Measurements from ENCODE around the gene TCERG1L.
"Not testable (repeated sequence)": the region's sequence is repeated elsewhere in the genome, so short reads cannot be mapped to it uniquely, and the experiment has no call there.

Gene TCERG1L

DNA sequence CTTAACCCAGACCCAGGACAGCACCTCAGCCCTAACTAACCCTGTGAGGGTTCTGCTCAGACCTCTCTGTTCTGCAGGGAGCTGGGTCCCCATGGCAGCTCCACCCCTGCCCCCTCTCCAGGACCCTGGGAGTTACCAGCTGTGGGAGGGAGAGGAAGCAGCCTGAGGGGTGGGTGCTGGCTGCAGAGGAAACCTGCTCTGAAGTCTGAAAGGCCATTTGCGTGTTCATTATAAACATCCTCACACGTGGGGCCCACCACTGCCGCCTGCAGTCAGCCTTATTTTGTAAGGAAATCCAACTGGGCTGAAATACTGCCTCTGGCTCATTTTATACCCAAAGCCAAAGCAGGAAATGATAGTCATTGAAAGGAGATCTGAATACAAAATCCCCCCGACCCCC lies 195.7 kb downstream of the TCERG1L start:
- no peak for DNase-seq

DNA sequence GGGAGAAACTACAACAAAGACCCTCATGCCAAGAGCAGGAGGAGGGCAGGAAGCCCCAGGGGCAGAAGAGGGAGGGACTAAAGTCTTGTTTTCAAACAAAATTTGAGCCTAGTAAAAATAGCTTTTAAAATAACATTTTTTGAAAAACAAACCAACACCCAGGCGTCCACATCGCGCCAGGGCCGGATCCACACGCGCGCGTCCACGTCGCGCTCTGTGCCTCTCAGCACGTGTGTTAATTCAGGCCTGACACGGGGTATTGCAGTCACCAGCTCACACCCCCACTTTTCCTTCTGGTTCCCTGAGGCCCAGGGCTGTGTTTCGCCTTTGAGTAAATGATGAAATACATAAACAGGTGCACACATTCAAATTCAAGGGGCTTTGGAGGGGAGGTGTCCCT lies 196.2 kb downstream of the TCERG1L start:
- DNase-seq, result no peak

DNA sequence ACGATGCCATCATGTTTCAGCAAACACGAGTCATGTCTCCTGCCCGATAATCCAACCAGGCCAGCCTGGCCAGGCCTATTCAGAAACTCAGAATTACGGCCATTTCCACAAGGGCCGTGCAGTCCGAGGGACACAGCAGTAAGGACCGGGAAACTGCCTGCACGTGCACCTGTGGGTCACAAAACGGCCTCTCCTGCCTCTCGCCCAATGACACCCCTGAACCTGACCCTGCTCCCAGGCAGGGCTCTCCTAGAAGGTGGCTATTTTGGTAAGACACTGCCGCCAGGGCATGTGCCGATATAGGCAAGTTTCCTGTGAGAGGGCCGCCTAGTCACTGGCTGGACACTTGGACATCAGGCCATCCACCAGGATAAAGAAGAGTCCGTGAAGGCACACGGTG lies 196.7 kb downstream of the TCERG1L start:
- DNase-seq, result no peak

DNA sequence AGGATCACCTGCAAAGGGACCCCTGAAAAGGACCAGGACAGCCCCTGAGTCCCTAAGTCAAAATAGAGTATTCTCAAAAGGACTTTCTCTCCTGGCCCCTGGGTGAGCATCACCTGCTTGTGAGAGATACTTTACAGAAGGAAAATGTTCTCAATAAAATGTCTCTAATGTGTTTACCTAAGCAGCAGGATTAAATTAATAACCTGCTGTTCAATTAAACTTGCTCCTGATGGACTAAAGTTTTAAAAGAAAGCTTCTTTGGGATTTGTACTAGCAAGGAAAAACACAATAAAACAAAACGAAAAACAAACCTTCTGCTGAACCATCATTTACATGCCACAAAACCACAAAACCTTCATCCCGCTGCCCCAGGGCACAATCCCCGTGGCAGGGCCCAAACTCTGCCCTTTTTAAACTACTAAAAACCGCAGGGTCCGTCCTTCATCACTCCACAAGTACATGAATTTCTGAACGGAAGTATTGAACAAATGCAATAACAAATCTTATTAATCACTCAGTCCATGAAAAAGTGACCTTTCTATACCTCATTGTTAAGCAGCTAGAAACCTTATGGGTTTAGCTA lies 197.7 kb downstream of the TCERG1L start:
- DNase-seq, result no peak

DNA sequence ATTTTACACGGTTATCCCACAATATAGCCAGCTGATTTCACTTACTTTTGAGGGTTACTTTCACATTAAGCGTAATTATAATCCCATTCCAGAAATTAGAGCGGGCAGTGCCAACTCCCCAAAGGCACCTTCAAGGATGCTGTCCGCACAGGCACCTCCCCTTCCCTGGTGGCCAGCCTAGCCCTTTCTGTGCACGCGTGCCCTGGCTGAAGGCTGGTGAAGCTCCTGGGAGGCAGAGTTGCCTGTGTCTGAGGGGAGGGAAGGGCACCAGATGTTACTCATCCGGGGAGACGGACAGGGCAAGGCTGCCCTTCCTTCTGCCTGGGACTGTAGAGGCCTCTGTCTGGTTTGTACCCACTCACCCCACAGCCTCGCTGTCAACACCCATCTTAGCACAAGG lies 198.4 kb downstream of the TCERG1L start:
- no peak for DNase-seq

DNA sequence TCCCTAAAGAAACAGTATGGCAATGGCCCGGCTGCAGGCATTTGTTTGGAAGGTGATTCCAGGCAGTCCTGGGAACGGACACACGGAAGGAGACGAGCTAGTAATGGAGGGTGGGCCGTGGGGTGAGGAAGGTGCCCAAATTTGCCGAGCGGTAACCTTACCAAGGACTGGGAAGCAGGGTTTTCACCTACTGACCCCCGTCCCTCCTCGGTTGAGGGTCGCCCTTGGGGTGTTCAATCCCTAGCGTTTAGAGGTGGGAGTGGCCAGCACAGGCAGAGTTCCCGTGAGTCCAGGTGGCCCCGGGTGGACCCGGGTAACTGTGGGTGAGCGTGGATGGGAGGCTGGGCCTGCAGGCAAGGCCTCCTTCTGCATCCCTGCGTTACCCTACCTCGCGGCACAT lies 198.8 kb downstream of the TCERG1L start:
- no peak for DNase-seq

DNA sequence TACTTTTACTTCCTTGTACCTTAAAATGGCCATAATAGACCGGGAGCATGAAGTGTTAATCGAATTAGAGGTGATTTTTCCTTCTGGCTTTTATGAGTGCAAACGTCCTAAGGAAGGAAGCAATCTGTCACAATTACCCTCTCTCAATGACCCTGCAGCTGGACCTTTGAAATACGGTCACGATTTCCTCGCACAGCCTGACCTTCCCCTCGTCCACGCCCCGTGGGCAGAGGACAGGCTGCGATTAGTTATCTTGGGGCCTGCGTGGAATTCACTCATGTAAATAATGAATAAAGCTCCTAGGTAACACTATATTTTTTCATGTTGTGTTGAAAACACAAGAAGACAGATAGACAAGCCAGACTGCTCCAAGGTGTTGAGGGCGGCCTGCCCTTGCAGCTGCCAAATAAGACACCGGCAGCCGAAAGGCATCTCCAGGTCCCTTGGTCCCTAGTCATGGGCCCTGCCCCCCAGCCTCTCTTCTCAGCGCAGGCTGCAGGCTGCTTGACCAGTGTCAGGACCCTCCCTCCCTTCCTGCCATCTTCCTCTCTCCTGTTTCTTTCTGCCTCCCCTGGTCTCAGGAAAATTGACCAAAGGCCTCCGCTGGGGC lies 199.9 kb downstream of the TCERG1L start:
- no peak for DNase-seq

DNA sequence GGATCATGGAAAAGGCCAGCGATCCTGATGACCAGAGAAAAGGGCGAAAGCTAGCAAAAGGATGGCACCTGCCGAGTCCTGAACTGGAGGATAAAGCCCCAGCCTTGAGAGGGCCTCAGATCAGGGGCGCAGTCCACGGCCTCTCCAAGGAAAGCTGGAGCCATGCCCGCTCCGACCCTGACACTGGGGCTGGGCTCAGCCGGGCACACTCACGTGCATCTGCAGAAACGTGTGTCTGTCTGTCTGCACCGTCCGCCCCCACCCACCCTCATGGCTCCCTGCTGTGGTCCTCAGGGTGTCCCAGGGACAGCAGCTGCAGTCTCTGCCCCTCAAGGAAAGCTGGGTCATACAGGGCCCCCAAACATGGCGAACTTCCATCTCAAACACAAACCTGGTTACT lies 200.5 kb downstream of the TCERG1L start:
- DNase-seq, result no peak

DNA sequence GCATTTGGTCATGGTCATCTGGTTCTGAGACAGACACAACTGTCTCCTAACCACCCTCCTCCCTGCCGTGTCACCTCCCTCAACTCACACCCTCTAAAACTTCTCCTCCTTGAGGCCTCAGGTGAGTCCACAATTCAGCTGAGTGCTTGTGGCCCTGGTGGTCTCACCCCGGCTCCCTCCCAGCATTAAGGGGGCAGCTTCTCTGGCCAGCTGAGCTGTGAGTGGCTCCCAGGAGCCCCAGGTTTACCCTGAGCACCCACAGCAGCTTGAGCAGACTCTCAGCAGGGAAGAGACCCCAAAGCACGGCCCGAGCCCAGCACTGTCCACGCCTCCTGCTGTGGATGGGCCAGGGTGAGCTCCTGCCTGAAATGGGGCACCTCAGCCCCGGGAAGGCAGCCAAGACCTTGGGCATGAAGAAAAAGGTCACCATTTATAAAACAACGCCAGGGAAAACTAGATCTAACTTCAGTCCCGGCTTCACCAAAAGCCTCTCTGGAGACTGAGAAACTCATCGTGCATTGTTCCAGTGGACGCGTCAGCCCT lies 201.2 kb downstream of the TCERG1L start:
- no peak for DNase-seq

DNA sequence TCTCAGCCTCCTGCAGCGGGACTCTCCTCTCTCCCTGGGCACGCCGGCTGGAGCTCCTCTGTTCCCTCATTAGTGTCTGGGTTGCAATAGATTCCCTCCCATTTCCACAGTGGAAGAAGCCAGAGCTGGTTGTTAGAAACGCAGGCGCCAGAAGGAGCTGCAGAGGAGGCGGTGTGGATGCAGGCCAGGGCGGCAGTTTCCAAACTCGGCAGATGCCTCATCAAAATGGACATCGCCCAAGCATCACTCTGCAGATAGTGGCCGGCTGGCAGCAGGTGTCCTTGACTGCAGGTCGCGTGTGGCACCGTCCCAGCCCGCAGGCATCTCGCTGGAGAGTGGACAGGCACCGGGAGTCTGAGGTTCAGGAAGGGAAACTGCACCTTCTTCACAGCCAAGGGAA lies 201.8 kb downstream of the TCERG1L start:
- no peak for DNase-seq

DNA sequence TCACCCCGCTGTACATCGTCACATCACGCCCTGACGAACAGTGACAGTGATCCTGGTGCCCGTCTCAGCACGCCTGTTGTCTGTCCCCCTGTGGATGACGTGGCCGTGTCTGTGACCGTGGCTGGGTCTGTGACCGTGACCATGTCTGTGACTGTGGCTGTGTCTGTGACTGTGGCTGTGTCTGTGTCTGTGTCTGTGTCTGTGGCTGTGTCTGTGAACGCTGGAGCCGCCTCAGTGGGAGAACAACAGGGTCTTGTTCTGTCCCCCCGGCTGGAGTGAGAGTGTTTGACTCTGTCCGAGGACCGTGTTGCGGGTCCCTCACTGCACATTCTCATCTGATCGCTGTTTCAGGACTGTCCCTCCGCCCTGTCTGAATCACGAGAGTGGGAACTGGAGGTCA lies 202.2 kb downstream of the TCERG1L start:
- DNase-seq, result no peak

DNA sequence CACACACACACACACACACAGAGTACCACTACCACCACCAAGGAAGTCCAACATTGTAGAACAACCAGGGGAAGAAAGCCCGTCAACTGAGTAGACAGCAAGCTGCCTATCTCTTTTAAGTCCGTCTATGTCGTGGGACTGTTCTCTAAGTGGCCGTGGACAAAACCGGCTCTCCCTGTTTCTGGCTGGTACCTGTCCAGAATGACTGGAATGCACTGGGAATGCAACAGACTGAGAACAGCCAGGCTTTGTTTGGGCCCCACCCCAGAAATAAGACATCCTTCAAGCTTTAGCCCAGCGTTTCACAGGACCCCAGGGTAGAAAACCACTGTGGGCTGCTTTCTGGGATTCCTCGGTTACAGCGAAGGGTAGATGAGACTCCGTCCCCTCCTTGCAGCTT lies 203.6 kb downstream of the TCERG1L start:
- no peak for DNase-seq

DNA sequence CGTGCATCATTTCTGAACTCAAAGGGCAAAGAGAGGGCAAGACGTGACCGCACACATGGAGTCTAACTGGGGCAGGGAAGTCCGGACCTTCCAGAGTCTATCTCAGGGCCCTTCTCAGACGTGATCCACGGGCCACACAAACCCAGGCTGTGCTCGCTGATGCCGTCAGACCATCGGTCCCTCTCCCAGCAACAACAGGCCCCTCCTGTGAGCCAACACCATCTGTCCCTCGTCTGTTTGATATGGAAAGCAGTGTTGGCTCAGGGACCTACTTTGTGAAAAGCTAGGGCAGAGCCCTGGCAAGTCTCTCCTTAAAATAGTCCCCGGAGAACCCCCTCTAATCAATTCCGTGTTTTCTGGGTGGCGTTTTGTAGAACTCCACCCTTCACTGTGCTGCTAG lies 208.8 kb downstream of the TCERG1L start:
- DNase-seq, result no peak

DNA sequence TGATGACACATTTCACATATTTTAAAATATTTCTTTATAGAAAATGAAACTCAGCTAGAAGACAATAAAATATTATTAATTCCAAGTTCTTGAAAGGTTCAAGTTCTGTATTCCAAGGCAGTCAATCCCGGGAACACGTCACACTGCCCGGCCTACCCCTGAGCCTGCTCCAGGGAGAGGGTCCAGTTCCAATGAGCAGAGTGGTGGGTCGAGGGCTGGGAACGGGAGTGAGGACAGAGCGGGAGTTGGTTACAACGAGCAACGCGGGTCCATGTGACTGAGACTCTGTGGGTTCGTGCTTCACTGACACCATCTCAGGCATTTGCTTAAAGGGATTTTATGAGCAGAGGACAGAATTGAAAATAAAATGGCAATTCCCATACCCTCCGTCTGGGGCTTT lies 209.4 kb downstream of the TCERG1L start:
- no peak for DNase-seq

DNA sequence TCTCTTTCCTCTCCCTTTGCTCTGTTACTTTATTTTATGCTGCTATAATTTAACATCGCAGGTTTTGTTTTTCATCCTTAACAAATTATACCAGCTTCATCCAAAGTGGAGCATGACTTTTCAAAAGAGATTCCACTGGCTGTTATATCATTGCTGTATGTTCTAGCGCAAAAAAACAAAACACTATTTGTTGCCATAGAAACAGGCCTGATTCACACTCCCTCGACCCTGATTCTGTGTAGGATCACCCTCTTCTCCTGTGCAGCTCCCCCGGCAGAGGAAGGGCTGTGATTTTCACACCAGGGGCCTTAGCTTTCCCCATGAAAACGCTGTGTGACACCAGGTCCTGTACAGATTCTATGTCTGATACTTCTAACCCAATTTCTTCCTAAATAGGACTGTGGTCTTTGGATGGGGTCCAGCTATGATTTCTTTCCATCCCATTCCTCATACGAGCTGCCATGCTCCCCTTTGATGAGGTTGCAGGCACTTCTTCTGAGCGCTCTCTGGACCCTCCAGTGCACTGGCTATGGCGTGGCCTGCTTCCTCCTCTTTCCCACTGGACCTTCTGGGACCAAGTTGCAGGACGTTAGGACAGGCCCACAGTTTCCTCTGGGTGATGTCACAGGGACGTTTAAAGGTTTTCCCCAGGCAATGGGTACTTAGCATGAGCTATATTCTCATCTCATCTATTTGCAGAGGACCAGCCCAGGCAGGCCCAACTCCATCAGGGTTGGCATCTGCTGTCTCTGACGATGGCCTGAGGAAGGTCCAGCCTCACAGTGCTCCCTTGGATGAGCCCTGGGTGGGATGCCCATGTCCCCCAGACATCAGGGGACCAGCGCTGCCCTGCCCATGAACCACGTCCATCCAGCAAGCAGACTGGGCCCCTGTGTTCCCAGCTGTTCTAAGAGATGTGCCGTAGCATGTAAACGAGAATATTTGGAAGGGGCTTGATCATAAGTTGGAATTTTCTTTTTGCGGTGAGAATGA lies 210.8 kb downstream of the TCERG1L start:
- not testable (repeated sequence) for DNase-seq

DNA sequence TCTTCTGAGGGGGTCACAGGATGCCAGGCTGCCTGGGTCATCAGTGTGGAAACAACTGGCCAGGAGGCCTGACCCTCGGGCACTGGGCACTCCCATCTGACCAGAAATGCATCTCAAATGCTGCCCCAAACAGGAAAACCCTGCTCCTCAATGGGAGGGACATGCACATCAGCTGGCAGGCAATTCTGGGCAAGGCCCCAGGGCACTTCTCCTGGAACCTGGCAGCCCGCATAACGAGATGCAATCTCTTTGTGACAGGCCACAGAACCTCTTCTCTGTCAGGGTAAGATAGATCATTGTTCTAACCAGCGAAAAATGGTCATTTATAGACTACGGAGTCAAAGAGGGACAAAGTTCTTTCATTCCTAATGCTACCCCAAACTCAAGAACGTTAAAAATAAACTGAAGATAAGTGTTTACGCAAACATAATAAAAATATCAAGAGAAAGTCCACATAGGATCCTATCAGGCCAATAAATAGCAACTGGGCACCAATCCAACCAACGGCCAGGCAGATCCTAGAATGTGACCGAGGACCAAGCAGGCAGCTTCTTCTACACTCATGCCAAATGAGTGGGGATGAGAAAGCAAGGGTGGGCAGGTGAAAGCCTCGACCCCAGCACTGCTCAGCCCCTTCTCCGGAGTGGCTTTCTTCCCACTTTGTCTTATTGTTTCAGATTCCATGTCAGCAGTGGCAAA lies 212.3 kb downstream of the TCERG1L start:
- no peak for DNase-seq

DNA sequence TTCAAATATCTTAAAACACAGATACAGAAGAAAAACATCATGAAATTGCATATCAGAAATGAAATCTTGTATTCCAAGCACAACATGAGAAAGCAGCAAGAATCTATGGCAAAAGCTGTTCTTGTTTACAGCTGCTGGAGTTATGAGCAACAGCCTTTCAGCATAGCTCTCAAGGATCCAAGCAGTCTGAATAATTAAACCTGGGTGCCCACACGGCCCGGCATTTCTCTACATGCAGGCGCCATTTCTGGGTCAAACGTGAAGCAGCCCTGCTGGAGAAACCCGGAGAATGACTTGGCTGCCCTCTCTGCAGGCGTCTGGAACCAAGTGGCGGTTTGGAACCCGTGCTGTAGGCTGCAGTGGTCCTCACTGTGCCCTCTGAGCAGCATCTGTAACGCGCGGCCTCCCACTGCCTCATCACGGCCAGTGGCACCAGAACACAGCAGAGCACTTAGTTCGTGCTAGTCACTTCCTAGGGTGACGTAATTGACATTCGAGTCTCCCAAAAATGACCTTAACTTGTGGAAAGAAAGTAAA lies 213.0 kb downstream of the TCERG1L start:
- no peak for DNase-seq

DNA sequence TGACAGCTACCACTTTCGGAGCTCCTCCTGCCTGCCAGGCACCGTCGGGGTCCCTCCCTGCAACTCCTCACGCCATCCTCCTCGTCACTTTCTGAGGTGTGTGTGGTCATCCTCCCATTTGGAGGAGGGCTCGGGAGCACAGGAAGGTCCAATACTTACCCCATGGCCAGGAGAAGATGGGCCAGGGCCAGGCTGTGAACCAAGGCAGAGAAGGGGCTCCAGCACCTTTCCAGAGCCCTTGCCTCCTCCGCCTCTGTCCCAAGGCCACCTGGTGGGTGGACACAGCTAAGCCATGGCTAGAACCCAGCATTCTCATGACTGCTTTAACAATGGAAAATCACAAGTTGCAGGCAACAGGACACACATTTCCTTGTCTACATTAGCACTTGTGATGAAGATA lies 215.5 kb downstream of the TCERG1L start:
- DNase-seq, result no peak

DNA sequence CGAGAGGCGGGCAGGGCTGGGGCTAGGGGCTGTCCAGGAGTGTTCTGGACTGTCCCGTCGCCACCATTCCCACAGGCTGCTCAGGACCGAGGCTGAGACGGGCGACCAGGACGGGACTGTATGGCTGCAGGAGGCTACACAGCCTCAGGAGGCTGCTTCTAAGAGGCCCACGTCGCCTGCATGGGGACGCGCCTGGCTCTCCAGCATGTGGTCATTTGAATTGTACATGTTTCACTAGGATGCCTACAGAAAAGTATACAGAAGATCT lies 216.3 kb downstream of the TCERG1L start:
- DNase-seq, result no peak

DNA sequence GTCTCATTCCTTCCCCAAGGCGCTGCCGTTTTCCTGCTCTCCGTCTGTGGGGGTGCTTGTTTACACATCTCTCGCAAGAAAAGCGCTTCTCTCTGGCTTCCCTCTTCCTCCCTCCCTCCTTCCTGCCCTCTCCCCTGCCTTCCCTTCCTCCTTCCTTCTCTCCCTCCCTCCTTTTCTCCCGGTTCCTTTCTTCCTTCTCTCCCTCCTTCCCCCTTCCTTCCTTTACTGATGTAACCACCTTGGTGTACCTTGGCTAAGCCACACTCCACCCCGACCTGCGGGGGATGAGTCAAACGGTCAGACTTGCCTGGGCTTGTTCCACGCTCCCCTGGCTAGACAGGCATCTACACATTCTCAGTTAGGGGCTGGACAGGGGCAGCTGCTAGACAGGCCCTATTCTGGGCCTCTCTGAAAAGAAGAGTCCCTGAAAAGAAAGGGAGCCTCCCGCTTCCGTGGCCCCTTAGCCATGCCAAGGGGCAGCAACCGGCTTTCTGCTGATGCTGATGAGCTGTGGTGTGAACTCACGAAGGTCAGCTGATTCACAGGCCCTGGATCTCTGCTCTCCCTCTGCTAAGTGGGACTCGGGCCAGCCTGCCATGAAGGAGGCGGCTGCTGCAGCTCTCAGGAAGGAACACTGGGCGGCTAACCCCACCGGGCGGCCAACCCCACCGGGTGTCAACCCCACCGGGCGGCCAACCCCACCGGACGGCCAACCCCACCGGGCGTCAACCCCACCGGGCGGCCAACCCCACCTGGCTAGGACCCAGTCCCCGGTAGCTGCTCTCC lies 216.8 kb downstream of the TCERG1L start:
- DNase-seq, result no peak

DNA sequence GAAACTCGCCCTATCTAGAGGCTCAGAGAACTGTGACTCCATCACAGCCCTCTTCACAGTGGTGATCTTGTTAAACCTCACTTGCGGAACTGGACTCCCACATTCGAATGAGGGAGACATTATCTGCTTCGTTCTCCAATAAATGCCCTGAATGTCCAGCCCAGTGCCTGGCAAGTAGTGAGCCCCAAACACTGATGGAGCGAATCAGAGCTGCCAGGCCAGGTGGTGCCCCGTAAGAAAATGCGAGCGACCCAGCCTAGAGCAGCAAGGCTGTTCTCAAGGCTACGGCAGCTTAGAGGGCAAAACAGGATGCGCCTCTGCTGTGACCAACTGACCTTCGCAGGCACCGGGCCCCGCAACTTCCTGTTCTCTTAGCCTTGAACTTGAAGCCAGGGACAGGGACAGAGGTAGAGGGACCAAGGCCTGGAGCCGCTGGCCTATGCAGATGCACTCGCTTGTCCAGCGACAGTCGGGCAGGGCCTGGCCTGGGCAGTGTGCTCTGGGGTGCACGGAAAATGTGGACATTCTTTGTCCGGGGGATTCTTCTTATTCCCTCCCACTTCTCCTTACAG lies 217.6 kb downstream of the TCERG1L start:
- no peak for DNase-seq

DNA sequence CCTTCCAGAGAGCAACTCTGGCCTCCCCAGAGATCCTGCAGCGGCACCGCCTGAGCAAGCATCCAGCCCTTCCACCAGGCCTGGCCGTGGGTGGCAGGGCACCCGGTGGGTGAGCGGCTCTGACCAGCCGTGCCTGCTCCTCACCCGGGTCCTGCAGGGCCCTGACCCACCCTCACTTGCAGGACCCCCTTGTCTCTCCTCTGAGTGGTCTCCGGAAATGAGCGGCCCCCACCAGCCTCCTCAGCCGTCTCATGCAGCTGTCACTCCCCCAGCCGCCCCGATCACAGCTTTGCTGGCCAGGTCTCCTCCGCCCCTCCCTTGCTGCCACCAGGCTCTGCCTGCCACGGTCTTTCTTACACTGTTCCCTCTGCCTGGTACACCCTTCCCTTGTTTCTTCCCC lies 218.2 kb downstream of the TCERG1L start:
- DNase-seq, result no peak
